BLaER1 treated with 17β-estradiol and CSF1 and Interleukin-3, amounts not matched to agents 10 nM and 100 nM (cell line): ENCODE results near the gene SLC12A7.

ENCODE experiments used
- H3K27ac ChIP-seq, 11 experiments: shearing (Covaris generic); formaldehyde crosslinking; 2 replicates each; pipeline ENCODE4 v1.8.1; 2022
- H3K27me3 ChIP-seq, 11 experiments: shearing (Covaris generic); formaldehyde crosslinking; 2 replicates each; pipeline ENCODE4 v1.8.1; 2022
- H3K36me3 ChIP-seq, 11 experiments: shearing (Covaris generic); formaldehyde crosslinking; 2 replicates each; pipeline ENCODE4 v1.8.1; 2022
- H3K4me1 ChIP-seq, 10 experiments: shearing (Covaris generic); formaldehyde crosslinking; 2 replicates each; pipeline ENCODE4 v1.8.1; 2022
- H3K4me2 ChIP-seq, 11 experiments: shearing (Covaris generic); formaldehyde crosslinking; 2 replicates each; pipeline ENCODE4 v1.8.1; 2022
- H3K4me3 ChIP-seq, 10 experiments: shearing (Covaris generic); formaldehyde crosslinking; 2 replicates each; pipeline ENCODE4 v1.8.1; 2022
- H3K9ac ChIP-seq, 11 experiments: shearing (Covaris generic); formaldehyde crosslinking; 2 replicates each; pipeline ENCODE4 v1.8.1; 2022
- H3K9me3 ChIP-seq, 11 experiments: shearing (Covaris generic); formaldehyde crosslinking; replicated peaks in 1 of 11; 2 replicates each; pipeline ENCODE4 v1.8.1; 2022
- H4K20me1 ChIP-seq, 11 experiments: shearing (Covaris generic); formaldehyde crosslinking; 2 replicates each; pipeline ENCODE4 v1.8.1; 2022
- Cebpa-rat ChIP-seq, 11 experiments: shearing (Covaris generic); IDR thresholded peaks; 2 replicates each; pipeline ENCODE4 v1.8.1; 2022

SLC12A7 gene

DNA sequence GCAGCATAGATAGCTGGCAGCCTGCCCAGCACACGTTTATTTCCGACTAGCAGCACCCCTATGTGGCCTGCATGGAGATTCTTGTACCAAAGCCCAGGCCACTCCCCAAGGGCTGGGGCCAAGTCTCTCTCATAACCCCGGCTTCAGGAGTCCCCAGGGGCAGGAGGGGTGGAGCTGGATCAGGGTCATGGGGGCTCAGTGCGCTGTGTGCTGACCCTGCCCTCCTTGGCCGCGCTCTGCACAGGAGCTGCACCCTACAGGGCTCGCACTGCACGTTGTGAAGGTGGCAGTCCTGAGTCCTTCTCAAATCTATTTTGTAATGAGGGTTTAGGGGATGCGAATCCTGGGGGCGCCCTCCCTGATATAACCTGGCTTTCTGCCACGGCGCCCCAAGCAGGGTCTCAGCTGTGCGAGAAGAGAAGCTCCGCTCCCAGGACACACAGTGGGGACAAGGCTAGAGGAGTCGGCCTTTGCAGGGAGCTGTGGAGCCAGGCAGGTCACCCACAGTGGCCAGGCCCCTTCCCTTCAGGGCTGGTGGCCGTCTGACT, 74.7 kb downstream of the SLC12A7 start:
- no peak for TF ChIP-seq Cebpa-rat (IDR thresholded peaks at IDR 0.05)
- H3K4me1 ChIP-seq, result peaks cover 0 to 8% (median 0%) of the 10 kb centered on the region in 10 experiments; a peak in 1 of 20 replicates

DNA sequence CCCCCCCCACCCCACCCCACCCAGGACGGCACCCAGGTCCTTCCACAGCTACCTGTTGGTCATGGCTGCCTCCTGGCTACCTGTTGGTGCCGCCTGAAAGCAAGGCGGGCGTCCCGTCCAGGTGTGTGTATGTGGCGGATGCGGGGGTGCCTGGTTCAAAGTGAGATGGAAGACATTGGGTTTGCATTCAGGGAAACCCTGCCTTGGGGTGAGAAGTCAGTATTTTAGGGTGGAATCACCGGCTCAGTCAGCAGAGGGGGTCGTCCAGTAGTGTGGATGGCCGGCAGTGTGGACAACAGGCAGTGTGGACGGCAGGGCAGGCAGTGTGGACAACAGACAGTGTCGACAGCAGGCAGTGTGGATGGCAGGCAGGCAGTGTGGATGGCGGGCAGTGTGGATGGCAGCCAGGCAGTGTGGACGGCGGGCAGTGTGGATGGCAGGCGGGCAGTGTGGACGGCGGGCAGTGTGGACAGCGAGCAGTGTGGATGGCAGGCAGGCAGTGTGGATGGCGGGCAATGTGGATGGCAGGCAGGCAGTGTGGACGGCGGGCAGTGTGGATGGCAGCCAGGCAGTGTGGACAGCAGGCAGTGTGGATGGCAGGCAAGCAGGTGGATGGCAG, 75.2 kb downstream of the SLC12A7 start:
- peaks cover 0 to 39% (median 0%) of the 10 kb centered on the region in 11 experiments; a peak in 5 of 22 replicates for H4K20me1 ChIP-seq
- H3K36me3 ChIP-seq, result peaks cover 0 to 69% (median 23%) of the 10 kb centered on the region in 11 experiments; a peak in 12 of 22 replicates
- no peaks in the 10 kb centered on the region for H3K27me3 ChIP-seq
- peaks cover 0 to 37% (median 10%) of the 10 kb centered on the region in 11 experiments; a peak in 13 of 22 replicates for H3K9me3 ChIP-seq
- H3K4me2 ChIP-seq, result no peak overlapping the region
- no peak overlapping the region for H3K9ac ChIP-seq
- no peak overlapping the region for H3K4me3 ChIP-seq
- H3K27ac ChIP-seq, result no peak overlapping the region
- no peak for TF ChIP-seq Cebpa-rat (IDR thresholded peaks at IDR 0.05)
- peaks cover 0 to 8% (median 0%) of the 10 kb centered on the region in 10 experiments; a peak in 1 of 20 replicates for H3K4me1 ChIP-seq

More for the DNA sequence above, 74.7 kb downstream of the SLC12A7 start:
- Histone ChIP-seq H3K9me3 (peaks cover 4 to 37% (median 10%) of the 10 kb centered on the region in 11 experiments; a peak in 13 of 22 replicates), H3K36me3 (peaks cover 0 to 69% (median 23%) of the 10 kb centered on the region in 11 experiments; a peak in 12 of 22 replicates), H3K27ac (no peak overlapping the region), H3K27me3 (no peaks in the 10 kb centered on the region), H4K20me1 (peaks cover 0 to 33% (median 0%) of the 10 kb centered on the region in 11 experiments; a peak in 5 of 22 replicates), H3K4me2 (no peak overlapping the region), H3K9ac (no peak overlapping the region), H3K4me3 (no peak overlapping the region)

DNA sequence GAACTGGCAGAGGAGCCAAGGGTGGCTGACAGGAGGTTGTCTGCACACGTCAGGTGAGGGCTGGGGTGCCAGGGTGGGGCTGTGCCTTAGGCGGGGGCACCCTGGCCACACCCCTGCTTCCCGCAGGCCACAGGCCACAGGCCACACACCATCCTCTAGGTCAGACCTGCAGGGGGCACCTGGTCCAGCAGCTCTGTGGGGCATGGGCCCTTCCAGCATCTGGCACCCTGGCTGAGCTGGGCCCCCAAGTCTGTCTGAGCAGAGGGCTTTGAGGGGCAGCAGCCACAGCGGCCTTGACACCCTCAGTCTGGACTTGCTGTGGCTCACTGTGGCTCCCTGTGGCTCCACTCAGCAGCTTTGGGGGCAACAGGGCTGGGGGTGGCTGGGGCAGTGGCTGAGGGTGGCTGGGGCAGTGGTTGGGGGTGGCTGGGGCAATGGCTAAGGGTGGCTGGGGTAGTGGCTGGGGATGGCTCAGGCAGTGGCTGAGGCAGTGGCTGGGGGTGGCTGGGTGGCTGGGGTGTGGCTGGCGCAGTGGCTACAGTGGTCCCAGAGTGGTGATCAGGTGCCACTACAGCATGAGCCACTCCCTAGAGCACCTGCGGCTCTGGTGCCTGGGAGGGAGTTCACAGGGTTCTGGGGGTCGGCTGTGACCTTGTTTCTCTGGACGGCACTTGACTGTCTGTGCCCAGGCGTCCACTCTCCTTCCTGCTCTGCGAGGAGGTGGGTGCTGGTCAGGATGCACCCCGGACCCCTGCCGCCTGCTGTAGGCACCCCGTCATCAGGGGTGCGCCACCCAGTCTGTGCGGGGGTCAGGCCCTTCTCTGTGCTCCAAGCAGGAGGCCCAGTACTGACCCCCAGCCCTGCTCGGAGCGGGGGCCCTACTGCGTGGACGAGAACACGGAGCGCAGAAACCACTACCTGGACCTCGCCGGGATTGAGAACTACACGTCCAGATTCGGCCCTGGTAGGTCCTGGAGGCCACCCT, 76.2 kb downstream of the SLC12A7 start:
- H3K36me3 ChIP-seq, result peaks cover 0 to 69% (median 23%) of the 10 kb centered on the region in 11 experiments; a peak in 12 of 22 replicates
- H3K4me1 ChIP-seq, result peaks cover 0 to 8% (median 0%) of the 10 kb centered on the region in 10 experiments; a peak in 1 of 20 replicates
- H3K4me3 ChIP-seq, result no peak overlapping the region
- no peak overlapping the region for H3K4me2 ChIP-seq
- peaks cover 0 to 30% (median 10%) of the 10 kb centered on the region in 11 experiments; a peak in 13 of 22 replicates for H3K9me3 ChIP-seq
- TF ChIP-seq Cebpa-rat (IDR thresholded peaks at IDR 0.05), result no peak
- H3K9ac ChIP-seq, result no peak overlapping the region
- H3K27ac ChIP-seq, result no peak overlapping the region
- no peaks in the 10 kb centered on the region for H3K27me3 ChIP-seq
- peaks cover 0 to 48% (median 0%) of the 10 kb centered on the region in 11 experiments; a peak in 5 of 22 replicates for H4K20me1 ChIP-seq

DNA sequence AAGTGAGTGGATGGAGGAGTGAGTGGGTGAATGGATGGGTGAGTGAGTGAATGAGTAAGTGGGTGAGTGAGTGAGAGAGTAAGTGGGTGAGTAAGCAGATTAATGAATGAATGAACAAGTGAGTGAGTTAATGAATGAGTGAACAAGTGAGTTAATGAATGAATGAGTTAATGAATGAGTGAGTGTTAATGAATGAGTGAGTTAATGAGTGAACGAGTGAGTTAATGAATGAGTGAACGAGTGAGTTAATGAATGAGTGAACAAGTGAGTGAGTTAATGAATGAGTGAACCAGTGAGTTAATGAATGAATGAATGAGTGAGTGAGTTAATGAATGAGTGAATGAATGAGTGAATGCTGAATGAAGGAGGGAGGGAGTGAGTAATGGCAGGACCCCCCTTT, 76.9 kb downstream of the SLC12A7 start:
- peaks cover 0 to 4% (median 1%) of the 10 kb centered on the region in 10 experiments; a peak in 7 of 20 replicates for H3K4me1 ChIP-seq
- no peak overlapping the region for H3K4me2 ChIP-seq
- H3K9me3 ChIP-seq, result peaks cover 0 to 24% (median 9%) of the 10 kb centered on the region in 11 experiments; a peak in 13 of 22 replicates
- H3K27me3 ChIP-seq, result peaks cover 0 to 2% (median 0%) of the 10 kb centered on the region in 11 experiments; a peak in 1 of 22 replicates
- no peak overlapping the region for H3K27ac ChIP-seq
- peaks cover 0 to 62% (median 23%) of the 10 kb centered on the region in 11 experiments; a peak in 12 of 22 replicates for H3K36me3 ChIP-seq
- no peak for TF ChIP-seq Cebpa-rat (IDR thresholded peaks at IDR 0.05)
- no peak overlapping the region for H3K9ac ChIP-seq
- peaks cover 0 to 55% (median 4%) of the 10 kb centered on the region in 11 experiments; a peak in 8 of 22 replicates for H4K20me1 ChIP-seq
- no peak overlapping the region for H3K4me3 ChIP-seq

DNA sequence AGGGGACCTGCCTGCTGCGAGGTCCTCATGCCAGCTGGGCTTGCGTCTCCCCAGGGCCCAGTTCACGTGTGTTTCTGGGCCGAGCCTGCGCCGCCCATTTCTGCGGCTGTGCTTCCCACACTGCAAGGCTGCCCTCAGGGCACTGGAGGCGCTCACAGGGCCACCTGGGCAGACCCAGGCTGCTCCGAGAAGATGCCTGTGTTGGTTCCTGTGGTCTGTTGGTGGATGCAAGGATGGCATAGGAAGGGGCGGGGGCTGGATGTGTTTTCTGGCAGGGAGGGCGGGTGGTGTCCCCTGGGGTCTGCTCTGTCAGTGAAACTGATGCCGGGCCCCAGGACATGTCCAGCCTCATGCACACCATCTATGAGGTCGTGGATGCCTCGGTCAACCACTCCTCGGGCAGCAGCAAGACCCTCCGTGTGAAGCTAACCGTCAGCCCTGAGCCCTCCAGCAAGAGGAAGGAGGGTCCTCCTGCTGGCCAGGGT, 77.4 kb downstream of the SLC12A7 start:
- H3K9me3 ChIP-seq, result peaks cover 0 to 21% (median 7%) of the 10 kb centered on the region in 11 experiments; a peak in 11 of 22 replicates
- no peak overlapping the region for H3K27ac ChIP-seq
- H4K20me1 ChIP-seq, result peaks cover 0 to 60% (median 7%) of the 10 kb centered on the region in 11 experiments; a peak in 8 of 22 replicates
- peaks cover 0 to 59% (median 23%) of the 10 kb centered on the region in 11 experiments; a peak in 12 of 22 replicates for H3K36me3 ChIP-seq
- H3K27me3 ChIP-seq, result peaks cover 0 to 7% (median 0%) of the 10 kb centered on the region in 11 experiments; a peak in 4 of 22 replicates
- no peak overlapping the region for H3K4me3 ChIP-seq
- no peak overlapping the region for H3K4me2 ChIP-seq
- H3K4me1 ChIP-seq, result peaks cover 2 to 8% (median 7%) of the 10 kb centered on the region in 10 experiments; a peak in 18 of 20 replicates
- no peak for TF ChIP-seq Cebpa-rat (IDR thresholded peaks at IDR 0.05)
- no peak overlapping the region for H3K9ac ChIP-seq

DNA sequence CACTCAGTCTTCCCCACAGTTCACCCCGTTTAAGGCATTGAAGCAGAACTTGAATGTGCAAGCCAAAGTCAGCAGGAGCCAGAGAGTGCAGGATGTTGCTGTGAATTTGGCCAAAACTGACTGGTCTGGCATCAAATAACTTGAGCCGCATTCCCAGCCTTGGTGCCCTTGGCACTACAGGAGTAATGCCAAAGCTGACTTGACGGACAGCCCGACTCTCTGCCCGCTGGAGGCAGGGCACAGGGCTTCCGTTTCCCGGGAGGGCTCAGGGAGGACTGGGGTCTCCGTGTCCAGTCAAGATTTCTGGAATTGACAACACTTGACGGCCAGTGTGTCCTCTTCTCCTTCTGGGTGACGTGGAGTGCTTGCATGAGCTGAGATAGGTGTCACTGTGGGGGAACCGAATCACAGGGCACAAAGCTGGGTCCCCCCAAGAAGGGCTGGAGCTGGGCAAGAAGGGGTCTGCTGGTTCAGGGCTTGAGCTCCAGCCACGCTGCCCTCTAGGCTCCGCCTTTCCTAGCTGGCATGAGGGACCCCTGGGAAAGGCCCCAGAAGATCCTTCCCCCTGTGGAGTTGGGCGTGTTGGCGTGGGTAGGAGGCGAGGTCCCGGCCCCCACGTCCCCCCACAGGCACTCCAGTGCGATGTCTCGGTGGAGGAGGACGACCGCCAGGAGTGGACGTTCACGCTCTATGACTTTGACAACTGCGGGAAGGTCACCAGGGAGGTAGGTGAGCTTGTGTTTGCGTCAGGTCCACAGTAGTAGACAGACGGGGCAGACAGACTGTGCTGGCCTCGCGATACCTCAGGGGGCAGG, 78.0 kb downstream of the SLC12A7 start:
- Histone ChIP-seq H3K27ac (no peak overlapping the region), H3K27me3 (peaks cover 0 to 13% (median under 1%) of the 10 kb centered on the region in 11 experiments; a peak in 10 of 22 replicates), H3K36me3 (peaks cover 0 to 55% (median 19%) of the 10 kb centered on the region in 11 experiments; a peak in 12 of 22 replicates), H4K20me1 (peaks cover 0 to 67% (median 7%) of the 10 kb centered on the region in 11 experiments; a peak in 9 of 22 replicates), H3K9ac (no peak overlapping the region), H3K4me3 (no peak overlapping the region), H3K9me3 (peaks cover 0 to 16% (median 4%) of the 10 kb centered on the region in 11 experiments; a peak in 9 of 22 replicates), H3K4me1 (peaks cover 9 to 15% (median 13%) of the 10 kb centered on the region in 10 experiments), H3K4me2 (no peak overlapping the region)
- TF ChIP-seq Cebpa-rat (IDR thresholded peaks at IDR 0.05), result no peak

DNA sequence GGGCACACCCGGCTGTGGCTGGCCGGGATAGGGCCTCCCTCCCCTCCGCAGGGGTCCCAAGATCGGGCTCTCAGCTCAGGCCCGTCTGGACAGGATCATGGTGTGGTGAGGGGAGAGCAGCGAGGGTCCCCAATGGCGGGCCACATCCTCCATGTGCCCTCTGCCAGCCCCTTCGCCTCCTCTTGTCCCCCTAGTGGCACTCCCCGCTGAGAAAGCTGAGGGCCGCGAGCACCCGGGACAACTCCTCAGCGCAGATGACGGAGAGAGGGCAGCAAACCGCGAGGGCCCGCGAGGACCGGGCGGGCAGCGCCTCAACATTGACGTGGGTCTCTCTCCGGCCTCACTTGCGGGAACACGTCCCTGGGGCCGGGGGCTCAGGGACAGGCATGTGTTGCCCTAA, 78.7 kb downstream of the SLC12A7 start:
- peaks cover 15 to 21% (median 19%) of the 10 kb centered on the region in 10 experiments for H3K4me1 ChIP-seq
- H4K20me1 ChIP-seq, result peaks cover 0 to 73% (median 13%) of the 10 kb centered on the region in 11 experiments; a peak in 10 of 22 replicates
- no peak overlapping the region for H3K4me2 ChIP-seq
- H3K27me3 ChIP-seq, result peaks cover 0 to 20% (median 6%) of the 10 kb centered on the region in 11 experiments; a peak in 16 of 22 replicates
- no peak overlapping the region for H3K9ac ChIP-seq
- H3K27ac ChIP-seq, result no peak overlapping the region
- H3K4me3 ChIP-seq, result no peak overlapping the region
- no peak for TF ChIP-seq Cebpa-rat (IDR thresholded peaks at IDR 0.05)
- H3K36me3 ChIP-seq, result peaks cover 0 to 49% (median 13%) of the 10 kb centered on the region in 11 experiments; a peak in 11 of 22 replicates
- peaks cover 0 to 10% (median 0%) of the 10 kb centered on the region in 11 experiments; a peak in 5 of 22 replicates for H3K9me3 ChIP-seq
